Gastrocnemius medialis (tissue), 4 donors: ENCODE measurements around the gene MYBPC3. TPM values are rescaled to one million over a fixed set of nuclear protein-coding genes. Genes with fewer than 3 reads are reported as not detected.

ENCODE experiments used
- ATAC-seq, 2 donors: fragments of 150-250 bp; one replicate each; pipeline ENCODE4 v1.9.1; 2016
- DNase-seq, 2 donors: peaks; one replicate each; pipeline ENCODE4 v3.0.0-alpha.2; 2019
- H3K27ac ChIP-seq, 4 donors: fragments of 200-600 bp; sonication (generic); 1 replicate in 1 of 4; 2 replicates in 3 of 4; pipeline ENCODE4 v1.5.1; 2016 to 2018; ENCODE audit warnings: mild to moderate bottlenecking in 2 of 4, moderate library complexity in 1 of 4
- H3K27me3 ChIP-seq, 3 donors: fragments of 200-600 bp; sonication (generic) in 2 of 3; 1 replicate in 1 of 3; 2 replicates in 2 of 3; pipeline versions ENCODE4 v1.5.1 to v1.6.0; 2016 to 2019; ENCODE audit warnings: mild to moderate bottlenecking in 1 of 3, moderate library complexity in 1 of 3
- H3K36me3 ChIP-seq, 2 donors: fragments of 200-600 bp; sonication (generic) in 1 of 2; one replicate each; pipeline ENCODE4 v1.5.1; 2017 to 2018
- H3K4me1 ChIP-seq, 2 donors: fragments of 200-600 bp; sonication (generic) in 1 of 2; one replicate each; pipeline ENCODE4 v1.5.1; 2016 to 2017; ENCODE audit warnings: mild to moderate bottlenecking in 2 of 2
- H3K4me3 ChIP-seq, 4 donors: fragments of 200-600 bp; sonication (generic) in 3 of 4; 1 replicate in 1 of 4; 2 replicates in 3 of 4; pipeline ENCODE4 v1.5.1; 2016 to 2019; ENCODE audit warnings: mild to moderate bottlenecking in 2 of 4
- H3K9me3 ChIP-seq, 3 donors: fragments of 200-600 bp; sonication (generic) in 2 of 3; 1 replicate in 1 of 3; 2 replicates in 2 of 3; pipeline ENCODE4 v1.5.1; 2016 to 2019
- POLR2A ChIP-seq, 2 donors: fragments of 450-650 bp; IDR thresholded peaks; one replicate each; pipeline ENCODE4 v1.6.1; 2017; ENCODE audit warnings: antibody characterized with exemption in 2 of 2, mild to moderate bottlenecking in 2 of 2, moderate library complexity in 2 of 2
- in situ Hi-C, 4 donors: fragments of 200-750 bp; cut with MboI; loops; one replicate each; pipeline versions ENCODE4 v1.15.0 to v1.8.0; 2017; ENCODE audit warnings: low sequenced_read_pairs in 4 of 4
- intact Hi-C: fragments of 100-400 bp; cut with DNase I; formaldehyde crosslinking; loops from one replicate; pipeline ENCODE4 v1.15.1; 2023; ENCODE audit warnings: low total_unique reads
- total RNA-seq, 4 donors: library from RNA; depleted of rRNA; stranded (reverse); fragments of >200 nt; gene quantifications; one replicate each; pipeline versions ENCODE4 v1.1.0 to v1.2.3, GENCODE V29; 2016
- TF ChIP-seq, protein P1 (sequence below), 5 experiments: fragments of 450-650 bp in 3 of 5; fragments of 200-600 bp in 2 of 5; sonication (generic) in 2 of 5; IDR thresholded peaks in 4 of 5; conservative IDR thresholded peaks in 1 of 5; 1 replicate in 4 of 5; 2 replicates in 1 of 5; pipeline ENCODE4 v1.5.1; 2016 to 2019; ENCODE audit warnings: antibody characterized with exemption in 5 of 5, mild to moderate bottlenecking in 3 of 5, moderate library complexity in 3 of 5

Gene MYBPC3
- total RNA-seq, 4 donors from 2014 or later, result 0.07 TPM; not detected in 3

GRCh38 chr11:47353978-47354774 lies 1.7 kb upstream of the MYBPC3 start:
- DNase-seq (no peak), ATAC-seq (peak in 1 of 2 donors; percentile 9)
- Histone ChIP-seq H3K27me3 (no peaks in the 10 kb centered on the region), H3K36me3 (no peaks in the 10 kb centered on the region), H3K4me3 (peak overlapping the region; percentile 53 to 70 (median 60)), H3K27ac (peak overlapping the region; percentile 80 to 92 (median 85)), H3K9me3 (no peaks in the 10 kb centered on the region), H3K4me1 (peaks cover 10 to 11% of the 10 kb centered on the region in 2 donors)
- no peak for TF ChIP-seq POLR2A (IDR thresholded peaks at IDR 0.05)
- TF ChIP-seq, protein P1, sequence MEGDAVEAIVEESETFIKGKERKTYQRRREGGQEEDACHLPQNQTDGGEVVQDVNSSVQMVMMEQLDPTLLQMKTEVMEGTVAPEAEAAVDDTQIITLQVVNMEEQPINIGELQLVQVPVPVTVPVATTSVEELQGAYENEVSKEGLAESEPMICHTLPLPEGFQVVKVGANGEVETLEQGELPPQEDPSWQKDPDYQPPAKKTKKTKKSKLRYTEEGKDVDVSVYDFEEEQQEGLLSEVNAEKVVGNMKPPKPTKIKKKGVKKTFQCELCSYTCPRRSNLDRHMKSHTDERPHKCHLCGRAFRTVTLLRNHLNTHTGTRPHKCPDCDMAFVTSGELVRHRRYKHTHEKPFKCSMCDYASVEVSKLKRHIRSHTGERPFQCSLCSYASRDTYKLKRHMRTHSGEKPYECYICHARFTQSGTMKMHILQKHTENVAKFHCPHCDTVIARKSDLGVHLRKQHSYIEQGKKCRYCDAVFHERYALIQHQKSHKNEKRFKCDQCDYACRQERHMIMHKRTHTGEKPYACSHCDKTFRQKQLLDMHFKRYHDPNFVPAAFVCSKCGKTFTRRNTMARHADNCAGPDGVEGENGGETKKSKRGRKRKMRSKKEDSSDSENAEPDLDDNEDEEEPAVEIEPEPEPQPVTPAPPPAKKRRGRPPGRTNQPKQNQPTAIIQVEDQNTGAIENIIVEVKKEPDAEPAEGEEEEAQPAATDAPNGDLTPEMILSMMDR (IDR thresholded peaks at IDR 0.05 in 4 of 5, conservative IDR thresholded peaks at IDR 0.05 in 1 of 5), result no peak
- intact Hi-C loops, result loop anchor here (2.0 kb wide), 2 partner anchors 83 to 465 kb away; partner anchors contain the start of gene MADD
- in situ Hi-C loops, result loop anchor here in 3 of 4 donors (10.0 to 25.0 kb wide), 4 partner anchors 99 to 467 kb away; partner anchors contain the start of genes ACP2 (in 2 of the 3), NR1H3 (in 1 of the 3) and PACSIN3 (in 1 of the 3)

- DNase-seq (no peak), ATAC-seq (no peak)
- H3K27me3 ChIP-seq, result no peaks in the 10 kb centered on the region
- no peak overlapping the region for H3K4me3 ChIP-seq
- TF ChIP-seq POLR2A (IDR thresholded peaks at IDR 0.05), result no peak
- TF ChIP-seq, protein P1 (IDR thresholded peaks at IDR 0.05 in 4 of 5, conservative IDR thresholded peaks at IDR 0.05 in 1 of 5), result no peak
- H3K4me1 ChIP-seq, result peaks cover 10 to 11% of the 10 kb centered on the region in 2 donors
- no peak overlapping the region for H3K27ac ChIP-seq
- H3K36me3 ChIP-seq, result no peaks in the 10 kb centered on the region
- no peaks in the 10 kb centered on the region for H3K9me3 ChIP-seq
- in situ Hi-C loops (loop anchor here in 3 of 4 donors (10.0 to 25.0 kb wide), 4 partner anchors 97 to 464 kb away; partner anchors contain the start of genes ACP2 (in 2 of the 3), NR1H3 (in 1 of the 3) and PACSIN3 (in 1 of the 3)), intact Hi-C loops (no loop called here)
Observed at GRCh38 chr11:47351156-47352126, 1.1 kb downstream of the MYBPC3 start.

DNA sequence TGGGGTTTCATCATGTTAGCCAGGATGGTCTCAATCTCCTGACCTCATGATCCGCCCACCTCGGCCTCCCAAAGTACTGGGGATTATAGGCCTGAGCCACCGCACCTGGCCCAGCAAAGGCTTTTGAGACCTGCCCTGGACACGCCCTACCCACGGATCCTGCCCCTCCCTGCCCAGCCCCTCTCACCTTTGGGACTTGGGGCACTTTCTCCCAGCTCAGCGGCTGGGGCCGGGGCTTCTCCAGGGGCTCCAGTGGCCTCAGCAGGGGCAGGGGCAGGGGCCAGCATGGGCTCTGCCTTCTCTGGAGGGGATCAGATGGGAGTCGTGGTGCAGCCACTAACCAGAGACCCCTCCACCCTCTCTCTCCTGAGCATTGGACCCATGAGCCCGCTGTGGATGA lies 2.2 kb downstream of the MYBPC3 start:
- Histone ChIP-seq H3K36me3 (no peaks in the 10 kb centered on the region), H3K27ac (no peak overlapping the region), H3K4me3 (no peak overlapping the region), H3K4me1 (peaks cover 6 to 10% of the 10 kb centered on the region in 2 donors), H3K9me3 (no peaks in the 10 kb centered on the region), H3K27me3 (no peaks in the 10 kb centered on the region)
- in situ Hi-C loops, result loop anchor here in 3 of 4 donors (10.0 to 25.0 kb wide), 4 partner anchors 96 to 463 kb away; partner anchors contain the start of genes ACP2 (in 2 of the 3), NR1H3 (in 1 of the 3) and PACSIN3 (in 1 of the 3)
- DNase-seq (no peak), ATAC-seq (no peak)
- TF ChIP-seq, protein P1 (IDR thresholded peaks at IDR 0.05 in 4 of 5, conservative IDR thresholded peaks at IDR 0.05 in 1 of 5), result no peak
- TF ChIP-seq POLR2A (IDR thresholded peaks at IDR 0.05), result no peak
- intact Hi-C loops, result no loop called here

DNA sequence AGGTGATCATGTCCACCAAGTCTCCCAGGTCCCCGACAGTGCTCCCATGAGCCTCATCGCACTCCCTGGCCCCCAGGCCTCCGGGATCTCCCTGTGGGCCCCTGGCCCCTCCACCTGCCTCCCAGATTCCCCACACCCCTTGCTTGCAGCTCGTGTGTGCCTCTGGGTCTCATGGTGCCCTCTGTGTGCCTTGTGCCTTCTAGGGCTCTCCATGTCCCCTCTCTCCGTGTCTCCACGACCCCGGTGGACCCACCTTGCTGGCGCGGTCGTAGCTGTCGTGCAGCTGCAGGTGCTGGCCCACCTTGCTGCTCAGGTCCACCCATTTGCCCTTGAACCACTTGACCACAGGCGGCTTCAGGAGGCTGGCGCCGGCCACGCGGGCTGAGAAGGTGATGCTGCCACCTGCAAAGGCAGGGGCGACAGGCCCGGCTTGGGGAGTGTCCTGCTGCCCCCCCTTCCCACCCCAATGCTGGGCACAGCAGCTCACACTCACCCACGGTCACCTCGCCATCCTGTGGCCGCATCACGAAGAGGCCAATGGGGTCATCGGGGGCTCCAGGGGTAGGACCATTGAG lies 2.9 kb downstream of the MYBPC3 start:
- Histone ChIP-seq H3K36me3 (no peaks in the 10 kb centered on the region), H3K4me1 (peaks cover 2 to 9% of the 10 kb centered on the region in 2 donors), H3K27me3 (no peaks in the 10 kb centered on the region), H3K4me3 (no peak overlapping the region), H3K9me3 (no peaks in the 10 kb centered on the region), H3K27ac (no peak overlapping the region)
- TF ChIP-seq, protein P1 (IDR thresholded peaks at IDR 0.05 in 4 of 5, conservative IDR thresholded peaks at IDR 0.05 in 1 of 5), result no peak
- TF ChIP-seq POLR2A (IDR thresholded peaks at IDR 0.05), result no peak
- intact Hi-C loops, result no loop called here
- in situ Hi-C loops, result loop anchor here in 3 of 4 donors (10.0 to 25.0 kb wide), 4 partner anchors 95 to 462 kb away; partner anchors contain the start of genes ACP2 (in 2 of the 3), NR1H3 (in 1 of the 3) and PACSIN3 (in 1 of the 3)
- ATAC-seq (no peak), DNase-seq (no peak)
